ENCODE results near the gene MSI2. TPM values are rescaled to one million over a fixed set of nuclear protein-coding genes. Genes with fewer than 3 reads are reported as not detected.

Gene MSI2
- 54.7 TPM for polyA plus RNA-seq (2012; ENCODE audit: insufficient read depth, insufficient read length, low read depth)

DNA sequence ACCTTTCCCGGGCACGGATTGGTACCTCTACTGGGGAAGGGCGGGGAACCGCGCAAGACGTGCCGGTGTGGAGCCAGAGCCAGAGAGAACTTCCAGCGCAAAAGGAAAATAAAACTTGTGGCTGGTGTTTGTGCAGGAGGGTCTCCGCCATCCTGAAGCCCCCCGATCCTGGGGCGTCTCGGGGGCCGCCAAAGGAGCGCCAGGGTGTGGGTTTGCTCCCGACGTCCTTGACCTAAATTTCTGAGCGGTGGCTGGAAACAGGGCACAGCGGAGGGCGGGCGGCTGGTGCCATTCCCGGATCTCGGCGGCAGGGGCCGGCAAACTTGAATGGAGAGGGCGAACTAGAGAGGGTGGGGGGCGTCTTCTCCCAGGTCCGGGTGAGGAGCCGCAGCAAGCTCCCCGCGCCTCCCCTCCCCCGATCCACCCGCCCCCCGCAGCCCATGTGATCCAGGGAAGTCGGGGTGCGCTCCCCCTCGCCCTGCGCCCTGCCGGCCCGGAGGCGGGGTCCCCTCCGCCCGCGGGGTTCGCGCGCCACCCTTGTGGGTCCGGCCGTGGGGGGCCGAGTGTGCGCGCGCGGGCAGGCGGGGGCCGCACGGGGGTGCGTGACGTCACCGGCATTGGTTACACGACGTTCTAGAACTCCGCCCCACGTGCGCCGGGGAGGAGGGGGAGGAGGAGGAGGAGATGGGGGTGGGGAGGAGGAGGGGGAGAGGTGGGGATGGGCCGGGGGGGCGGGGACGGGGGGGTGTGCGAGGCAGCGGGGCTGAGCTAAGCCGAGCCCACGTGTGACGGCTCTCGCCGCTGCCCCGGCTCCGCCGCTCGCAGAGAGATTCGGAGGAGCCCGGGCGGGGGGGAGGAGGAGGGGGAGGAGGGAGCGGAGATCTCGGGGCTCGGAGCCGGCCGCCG lies at the start of gene MSI2:
MSI2 (plus strand) TSS at position 748 of the 906 bp plus-strand sequence. CDS start 220 bp downstream, outside the sequence.
- Histone ChIP-seq H3K36me3 (peaks cover 20% of the 10 kb centered on the region), H3K4me1 (peaks cover 7% of the 10 kb centered on the region; the same call in 1 of the 2 replicates), H3K27me3 (no peaks in the 10 kb centered on the region), H3K4me3 (ENCODE audit: low read depth, low read length) (peak within 1 kb of the TSS; percentile 81), H3K9me3 (no peaks in the 10 kb centered on the region)
- DNase-seq: peak; percentile 88
- TF ChIP-seq, protein P1, sequence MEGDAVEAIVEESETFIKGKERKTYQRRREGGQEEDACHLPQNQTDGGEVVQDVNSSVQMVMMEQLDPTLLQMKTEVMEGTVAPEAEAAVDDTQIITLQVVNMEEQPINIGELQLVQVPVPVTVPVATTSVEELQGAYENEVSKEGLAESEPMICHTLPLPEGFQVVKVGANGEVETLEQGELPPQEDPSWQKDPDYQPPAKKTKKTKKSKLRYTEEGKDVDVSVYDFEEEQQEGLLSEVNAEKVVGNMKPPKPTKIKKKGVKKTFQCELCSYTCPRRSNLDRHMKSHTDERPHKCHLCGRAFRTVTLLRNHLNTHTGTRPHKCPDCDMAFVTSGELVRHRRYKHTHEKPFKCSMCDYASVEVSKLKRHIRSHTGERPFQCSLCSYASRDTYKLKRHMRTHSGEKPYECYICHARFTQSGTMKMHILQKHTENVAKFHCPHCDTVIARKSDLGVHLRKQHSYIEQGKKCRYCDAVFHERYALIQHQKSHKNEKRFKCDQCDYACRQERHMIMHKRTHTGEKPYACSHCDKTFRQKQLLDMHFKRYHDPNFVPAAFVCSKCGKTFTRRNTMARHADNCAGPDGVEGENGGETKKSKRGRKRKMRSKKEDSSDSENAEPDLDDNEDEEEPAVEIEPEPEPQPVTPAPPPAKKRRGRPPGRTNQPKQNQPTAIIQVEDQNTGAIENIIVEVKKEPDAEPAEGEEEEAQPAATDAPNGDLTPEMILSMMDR (IDR thresholded peaks at IDR 0.05; ENCODE audit: low read depth, low read length): no peak

DNA sequence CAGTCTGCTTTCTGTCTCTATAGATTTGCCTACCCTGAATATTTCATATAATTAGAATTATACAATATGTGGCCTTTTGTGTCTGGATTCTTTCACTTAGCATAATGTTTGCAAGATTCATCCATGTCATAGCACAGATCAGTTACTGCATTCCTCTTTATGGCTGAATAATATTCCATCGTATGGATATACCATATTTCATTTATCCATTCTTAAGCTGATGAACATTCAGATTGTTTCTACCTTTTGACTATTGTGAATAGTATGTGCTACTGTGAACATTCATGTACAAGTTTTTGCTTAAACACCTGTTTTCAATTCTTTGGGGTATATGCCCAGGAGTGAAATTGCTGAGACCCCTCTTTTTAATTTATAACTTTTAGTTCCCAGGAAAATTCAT lies 49.4 kb upstream of the MSI2 start:
- TF ChIP-seq, protein P1 (IDR thresholded peaks at IDR 0.05; ENCODE audit: low read depth, low read length): no peak
- DNase-seq: no peak
- Histone ChIP-seq H3K36me3 (no peaks in the 10 kb centered on the region), H3K4me1 (no peaks in the 10 kb centered on the region), H3K4me3 (ENCODE audit: low read depth, low read length) (no peak overlapping the region), H3K27me3 (no peaks in the 10 kb centered on the region), H3K9me3 (no peaks in the 10 kb centered on the region; the same call in 1 of the 2 replicates)

- no peak for DNase-seq
- Histone ChIP-seq H3K4me1 (no peaks in the 10 kb centered on the region), H3K9me3 (no peaks in the 10 kb centered on the region; the same call in 1 of the 2 replicates), H3K4me3 (ENCODE audit: low read depth, low read length) (no peak overlapping the region), H3K27me3 (no peaks in the 10 kb centered on the region), H3K36me3 (no peaks in the 10 kb centered on the region)
- TF ChIP-seq, protein P1 (IDR thresholded peaks at IDR 0.05; ENCODE audit: low read depth, low read length): no peak
Measured at GRCh38 chr17:57207396-57207795, 48.9 kb upstream of the MSI2 start.

DNA sequence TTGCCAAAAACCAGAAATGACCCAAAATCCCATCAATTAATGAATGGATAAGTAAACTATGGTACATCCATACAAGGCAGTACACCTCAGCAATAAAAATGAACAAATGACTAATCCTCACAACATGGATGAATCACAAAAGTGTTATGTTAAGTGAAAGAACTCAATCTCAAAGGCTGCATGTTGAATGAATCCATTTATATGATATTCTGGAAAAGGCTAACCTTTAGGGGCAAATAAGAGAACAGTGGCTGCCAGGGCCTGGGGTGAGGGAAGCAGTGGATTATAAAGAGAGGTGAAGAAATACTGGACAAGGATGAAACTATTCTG lies 46.1 kb upstream of the MSI2 start:
- Histone ChIP-seq H3K9me3 (no peaks in the 10 kb centered on the region; the same call in 1 of the 2 replicates), H3K4me3 (ENCODE audit: low read depth, low read length) (no peak overlapping the region), H3K4me1 (no peaks in the 10 kb centered on the region), H3K36me3 (no peaks in the 10 kb centered on the region), H3K27me3 (no peaks in the 10 kb centered on the region)
- DNase-seq: no peak
- TF ChIP-seq, protein P1 (IDR thresholded peaks at IDR 0.05; ENCODE audit: low read depth, low read length): no peak

DNA sequence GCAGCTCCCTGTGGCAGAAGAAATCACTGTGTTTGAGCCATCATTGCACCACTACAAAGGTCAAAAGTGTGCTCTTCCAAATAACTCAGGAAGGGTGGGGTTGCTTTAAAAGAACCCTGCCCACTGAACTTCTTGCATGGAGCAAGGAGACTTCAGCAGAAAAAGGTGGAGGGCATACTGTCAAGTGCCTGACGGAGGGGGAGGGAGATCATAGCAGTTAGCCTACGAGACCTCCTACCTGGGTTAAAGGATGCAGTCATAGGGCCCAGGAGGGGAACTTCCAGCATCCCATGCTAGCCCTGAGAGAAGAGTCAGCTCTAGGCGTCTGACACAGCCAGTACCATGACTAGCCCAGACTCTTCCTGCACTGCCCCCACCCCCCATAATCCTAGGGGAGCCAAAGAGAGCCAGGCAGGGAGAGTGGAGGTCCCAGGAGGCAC lies 45.3 kb upstream of the MSI2 start:
- Histone ChIP-seq H3K36me3 (no peaks in the 10 kb centered on the region), H3K4me3 (ENCODE audit: low read depth, low read length) (no peak overlapping the region), H3K4me1 (no peaks in the 10 kb centered on the region), H3K9me3 (no peaks in the 10 kb centered on the region; the same call in 1 of the 2 replicates), H3K27me3 (no peaks in the 10 kb centered on the region)
- TF ChIP-seq, protein P1 (IDR thresholded peaks at IDR 0.05; ENCODE audit: low read depth, low read length): no peak
- DNase-seq: no peak

- DNase-seq: no peak
- Histone ChIP-seq H3K36me3 (no peaks in the 10 kb centered on the region), H3K9me3 (no peaks in the 10 kb centered on the region; the same call in 1 of the 2 replicates), H3K4me3 (ENCODE audit: low read depth, low read length) (no peak overlapping the region), H3K4me1 (no peaks in the 10 kb centered on the region), H3K27me3 (no peaks in the 10 kb centered on the region)
- TF ChIP-seq, protein P1 (IDR thresholded peaks at IDR 0.05; ENCODE audit: low read depth, low read length): no peak
Measured at GRCh38 chr17:57211543-57211942, 44.8 kb upstream of the MSI2 start.
